Measurements from ENCODE around the gene FILIP1. TPM values are rescaled to one million over a fixed set of nuclear protein-coding genes. Genes with fewer than 3 reads are reported as not detected.

FILIP1 gene
- polyA plus RNA-seq, 1 of the 3 experiments (the other 2 are of a cell fraction): 0.03 TPM

DNA sequence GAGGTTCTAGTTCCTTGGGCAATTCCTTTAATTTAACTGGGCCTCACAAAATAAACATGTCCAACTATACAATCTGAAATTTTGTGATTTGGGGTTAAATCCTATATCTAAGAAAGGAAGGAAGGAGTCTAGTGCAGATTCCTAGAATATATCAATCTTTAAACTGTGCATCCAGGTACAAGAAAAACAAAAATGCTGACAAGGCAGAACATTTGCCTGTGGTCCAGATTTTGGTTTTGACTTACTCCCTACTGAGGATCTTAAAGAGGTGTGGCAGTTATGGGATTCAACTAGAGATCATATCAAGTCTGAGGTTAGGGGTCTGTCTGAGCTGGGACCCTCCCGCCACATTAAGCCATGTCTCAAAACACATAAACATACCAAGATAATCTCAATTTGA lies 232.3 kb downstream of the FILIP1 start:
- H2AFZ ChIP-seq (ENCODE audit: low read depth): no peak overlapping the region
- DNase-seq: no peak
- no peak overlapping the region for H3K9ac ChIP-seq
- no peaks in the 10 kb centered on the region for H3K4me1 ChIP-seq (ENCODE audit: control insufficient read depth in 1 of 2, insufficient read depth in 2 of 2, low read depth in 1 of 2, low read length in 1 of 2)
- TF ChIP-seq SMC3 (IDR thresholded peaks at IDR 0.05; ENCODE audit: low read depth, low read length) (no peak), NFIC (IDR thresholded peaks at IDR 0.05; ENCODE audit: borderline replicate concordance) (no peak), FOSL2 (IDR thresholded peaks at IDR 0.05; ENCODE audit: borderline replicate concordance, low read depth) (no peak)
- H4K20me1 ChIP-seq (ENCODE audit: insufficient read depth): peaks cover under 1% of the 10 kb centered on the region
- H3F3A ChIP-seq (replicated peaks; ENCODE audit: insufficient read depth): peaks cover 4% of the 10 kb centered on the region
- peaks cover 58 to 69% of the 10 kb centered on the region in 2 experiments for H3K36me3 ChIP-seq (replicated peaks in 1 of 2; ENCODE audit: control insufficient read depth in 1 of 2, insufficient read depth in 2 of 2, low read length in 1 of 2)
- no peaks in the 10 kb centered on the region for H3K9me3 ChIP-seq
- H3K27ac ChIP-seq (ENCODE audit: low read depth in 2 of 2, low read length in 1 of 2): no peak overlapping the region
- no peak overlapping the region for H3K4me2 ChIP-seq
- POLR2A ChIA-PET: no interaction called here
- H3K79me2 ChIP-seq (ENCODE audit: insufficient read depth): peaks cover 49% of the 10 kb centered on the region
- no peaks in the 10 kb centered on the region for H3K27me3 ChIP-seq (ENCODE audit: insufficient read depth)
- no peak overlapping the region for H3K4me3 ChIP-seq (ENCODE audit: low read depth in 2 of 2, low read length in 1 of 2)
- WGBS (ENCODE audit: low lambda C conversion rate): 92% methylated on average over 1 of the region's 1 CpG
- no peaks in the 10 kb centered on the region for H3K9me2 ChIP-seq
- CTCF ChIA-PET: interaction anchor here (0.8 to 1.6 kb wide), 4 partner anchors 11 to 285 kb away, joined by 3 to 4 read pairs (median 3); partner anchors contain the start of gene COX7A2

GRCh38 chr6:75257343-75258087 lies 236.1 kb downstream of the FILIP1 start:
- WGBS (ENCODE audit: low lambda C conversion rate): 100% methylated on average over 1 of the region's 1 CpG
- POLR2A ChIA-PET: no interaction called here
- Histone ChIP-seq H3K9me3 (no peaks in the 10 kb centered on the region), H2AFZ (ENCODE audit: low read depth) (no peak overlapping the region), H3K9me2 (no peaks in the 10 kb centered on the region), H4K20me1 (ENCODE audit: insufficient read depth) (no peaks in the 10 kb centered on the region; the same call in 1 of the 2 replicates), H3K27ac (ENCODE audit: low read depth in 2 of 2, low read length in 1 of 2) (no peak overlapping the region), H3K36me3 (replicated peaks in 1 of 2; ENCODE audit: control insufficient read depth in 1 of 2, insufficient read depth in 2 of 2, low read length in 1 of 2) (peaks cover 74 to 80% of the 10 kb centered on the region in 2 experiments), H3K27me3 (ENCODE audit: insufficient read depth) (no peaks in the 10 kb centered on the region), H3F3A (replicated peaks; ENCODE audit: insufficient read depth) (no peaks in the 10 kb centered on the region), H3K4me3 (ENCODE audit: low read depth in 2 of 2, low read length in 1 of 2) (no peak overlapping the region), H3K79me2 (ENCODE audit: insufficient read depth) (peaks cover 17% of the 10 kb centered on the region), H3K9ac (no peak overlapping the region), H3K4me1 (ENCODE audit: control insufficient read depth in 1 of 2, insufficient read depth in 2 of 2, low read depth in 1 of 2, low read length in 1 of 2) (no peaks in the 10 kb centered on the region), H3K4me2 (no peak overlapping the region)
- TF ChIP-seq GABPA (IDR thresholded peaks at IDR 0.05; ENCODE audit: low read depth) (no peak), MXI1 (IDR thresholded peaks at IDR 0.05; ENCODE audit: low read depth, low read length) (no peak), MEF2A (IDR thresholded peaks at IDR 0.05; ENCODE audit: borderline replicate concordance, low read depth) (no peak), ZBTB33 (IDR thresholded peaks at IDR 0.05; ENCODE audit: borderline replicate concordance, low read depth) (no peak), TEAD4 (IDR thresholded peaks at IDR 0.05; ENCODE audit: borderline replicate concordance, insufficient read depth) (no peak), CHD2 (IDR thresholded peaks at IDR 0.05; ENCODE audit: low read length, partially characterized antibody) (no peak), POLR2AphosphoS5 (IDR thresholded peaks at IDR 0.05; ENCODE audit: low read depth, low read length) (no peak), SMC3 (IDR thresholded peaks at IDR 0.05; ENCODE audit: low read depth, low read length) (no peak), FOXJ3 (CRISPR knock-in tag; IDR thresholded peaks at IDR 0.05) (no peak), ELF1 (IDR thresholded peaks at IDR 0.05) (no peak)
- TF ChIP-seq, protein P1, sequence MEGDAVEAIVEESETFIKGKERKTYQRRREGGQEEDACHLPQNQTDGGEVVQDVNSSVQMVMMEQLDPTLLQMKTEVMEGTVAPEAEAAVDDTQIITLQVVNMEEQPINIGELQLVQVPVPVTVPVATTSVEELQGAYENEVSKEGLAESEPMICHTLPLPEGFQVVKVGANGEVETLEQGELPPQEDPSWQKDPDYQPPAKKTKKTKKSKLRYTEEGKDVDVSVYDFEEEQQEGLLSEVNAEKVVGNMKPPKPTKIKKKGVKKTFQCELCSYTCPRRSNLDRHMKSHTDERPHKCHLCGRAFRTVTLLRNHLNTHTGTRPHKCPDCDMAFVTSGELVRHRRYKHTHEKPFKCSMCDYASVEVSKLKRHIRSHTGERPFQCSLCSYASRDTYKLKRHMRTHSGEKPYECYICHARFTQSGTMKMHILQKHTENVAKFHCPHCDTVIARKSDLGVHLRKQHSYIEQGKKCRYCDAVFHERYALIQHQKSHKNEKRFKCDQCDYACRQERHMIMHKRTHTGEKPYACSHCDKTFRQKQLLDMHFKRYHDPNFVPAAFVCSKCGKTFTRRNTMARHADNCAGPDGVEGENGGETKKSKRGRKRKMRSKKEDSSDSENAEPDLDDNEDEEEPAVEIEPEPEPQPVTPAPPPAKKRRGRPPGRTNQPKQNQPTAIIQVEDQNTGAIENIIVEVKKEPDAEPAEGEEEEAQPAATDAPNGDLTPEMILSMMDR (IDR thresholded peaks at IDR 0.05): no peak
- TF ChIP-seq, protein P2, sequence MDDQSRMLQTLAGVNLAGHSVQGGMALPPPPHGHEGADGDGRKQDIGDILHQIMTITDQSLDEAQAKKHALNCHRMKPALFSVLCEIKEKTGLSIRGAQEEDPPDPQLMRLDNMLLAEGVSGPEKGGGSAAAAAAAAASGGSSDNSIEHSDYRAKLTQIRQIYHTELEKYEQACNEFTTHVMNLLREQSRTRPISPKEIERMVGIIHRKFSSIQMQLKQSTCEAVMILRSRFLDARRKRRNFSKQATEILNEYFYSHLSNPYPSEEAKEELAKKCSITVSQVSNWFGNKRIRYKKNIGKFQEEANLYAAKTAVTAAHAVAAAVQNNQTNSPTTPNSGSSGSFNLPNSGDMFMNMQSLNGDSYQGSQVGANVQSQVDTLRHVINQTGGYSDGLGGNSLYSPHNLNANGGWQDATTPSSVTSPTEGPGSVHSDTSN (IDR thresholded peaks at IDR 0.05): no peak
- CTCF ChIA-PET: interaction anchor here (0.9 to 3.4 kb wide), 2 partner anchors 9 to 13 kb away, joined by 4 to 18 read pairs; no protein-coding TSS in a partner anchor
- no peak for DNase-seq
